Embryonic facial prominence (tissue), 1 donor: Measurements from ENCODE around the gene RPAP3.

Experiments used
- DNase-seq: peaks from one replicate; pipeline ENCODE4 v3.0.0-alpha.2; 2016; ENCODE audit errors: extremely low spot score

Gene RPAP3, protein sequence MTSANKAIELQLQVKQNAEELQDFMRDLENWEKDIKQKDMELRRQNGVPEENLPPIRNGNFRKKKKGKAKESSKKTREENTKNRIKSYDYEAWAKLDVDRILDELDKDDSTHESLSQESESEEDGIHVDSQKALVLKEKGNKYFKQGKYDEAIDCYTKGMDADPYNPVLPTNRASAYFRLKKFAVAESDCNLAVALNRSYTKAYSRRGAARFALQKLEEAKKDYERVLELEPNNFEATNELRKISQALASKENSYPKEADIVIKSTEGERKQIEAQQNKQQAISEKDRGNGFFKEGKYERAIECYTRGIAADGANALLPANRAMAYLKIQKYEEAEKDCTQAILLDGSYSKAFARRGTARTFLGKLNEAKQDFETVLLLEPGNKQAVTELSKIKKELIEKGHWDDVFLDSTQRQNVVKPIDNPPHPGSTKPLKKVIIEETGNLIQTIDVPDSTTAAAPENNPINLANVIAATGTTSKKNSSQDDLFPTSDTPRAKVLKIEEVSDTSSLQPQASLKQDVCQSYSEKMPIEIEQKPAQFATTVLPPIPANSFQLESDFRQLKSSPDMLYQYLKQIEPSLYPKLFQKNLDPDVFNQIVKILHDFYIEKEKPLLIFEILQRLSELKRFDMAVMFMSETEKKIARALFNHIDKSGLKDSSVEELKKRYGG

DNA sequence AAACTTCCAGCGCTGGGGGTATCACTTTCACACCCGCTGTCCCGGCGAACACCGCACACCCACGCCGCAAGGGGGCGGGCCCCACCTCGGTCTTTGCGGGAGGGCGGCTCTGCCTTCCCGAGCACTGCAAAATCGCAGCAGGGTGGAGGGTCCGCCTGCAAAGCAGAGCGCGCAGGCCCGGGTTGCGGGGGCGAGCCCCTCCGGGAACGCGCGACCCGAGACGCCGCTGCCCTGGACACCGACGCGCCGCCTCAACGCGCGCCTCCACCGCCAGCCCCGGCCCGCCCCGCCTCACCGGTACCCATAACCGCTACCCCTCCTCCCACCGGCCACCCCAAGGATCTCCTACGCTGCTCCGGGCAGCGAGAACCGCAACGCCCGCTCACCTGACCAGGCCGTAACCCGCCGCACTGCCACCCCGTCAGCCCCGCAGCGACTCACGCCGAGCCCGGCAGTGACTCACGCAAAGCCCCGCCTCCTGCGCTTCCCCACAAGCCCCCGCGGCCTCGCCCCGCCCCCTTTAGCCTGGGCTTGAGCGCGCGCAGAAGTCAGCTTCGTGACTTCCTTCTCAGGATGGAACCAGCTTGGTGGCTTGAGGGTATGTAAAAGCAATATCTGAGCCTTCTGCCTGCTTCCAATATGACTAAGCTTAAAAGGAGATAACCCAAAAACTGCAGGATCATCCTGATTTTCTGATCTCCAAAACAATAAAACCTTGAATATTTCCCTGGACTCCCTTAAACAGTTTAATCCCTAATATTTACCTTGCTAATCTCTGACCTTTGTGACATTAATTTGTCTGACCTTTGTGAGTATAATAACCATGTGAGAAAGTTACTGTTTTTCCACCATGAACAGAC is at the start of gene RPAP3:
Gene RPAP3, minus strand, starts transcription at position 465 of the 860 bp plus-strand sequence. CDS start 3,190 bp downstream, outside the sequence.
- DNase-seq = peak; percentile 83

DNA sequence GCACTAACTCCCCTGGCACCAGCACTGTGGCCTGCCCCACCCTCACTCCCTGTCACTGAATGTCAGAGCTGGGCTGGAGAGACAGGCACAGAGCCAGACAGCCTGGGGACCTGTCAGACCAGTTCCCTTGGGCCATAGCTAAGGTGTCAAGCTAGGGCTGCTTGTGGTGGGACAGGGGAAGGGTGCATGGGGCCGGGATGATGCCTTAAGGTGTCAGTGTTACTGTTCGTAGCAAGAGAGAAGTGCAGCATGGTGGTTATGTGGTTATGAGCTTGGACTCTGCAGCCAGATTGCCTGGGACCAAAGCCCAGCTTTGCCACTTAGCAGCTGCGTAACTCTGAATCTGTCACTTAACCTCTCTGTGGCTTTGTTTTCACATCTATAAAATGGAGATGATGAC is 49.1 kb upstream of the RPAP3 start:
- DNase-seq = no peak

DNA sequence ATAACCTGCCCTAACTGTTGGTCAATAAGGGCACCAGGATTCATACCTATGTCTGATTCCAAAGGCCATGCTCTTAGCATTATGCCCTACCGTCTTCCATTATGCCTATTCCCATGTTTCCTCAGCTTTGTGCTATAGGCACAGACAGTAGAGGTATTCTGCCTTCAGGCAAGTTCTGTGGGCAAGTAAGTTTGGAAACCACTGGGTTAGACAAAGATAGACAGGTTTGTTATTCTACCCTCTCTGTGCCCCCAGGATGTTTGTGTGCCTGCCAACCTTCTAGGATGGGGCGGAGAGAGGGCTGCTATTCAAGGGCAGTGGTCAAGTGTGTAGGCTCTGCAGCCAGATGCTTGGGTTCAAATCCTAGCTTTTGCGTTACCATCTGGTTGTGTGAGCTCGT is 48.3 kb upstream of the RPAP3 start:
- no peak for DNase-seq

DNA sequence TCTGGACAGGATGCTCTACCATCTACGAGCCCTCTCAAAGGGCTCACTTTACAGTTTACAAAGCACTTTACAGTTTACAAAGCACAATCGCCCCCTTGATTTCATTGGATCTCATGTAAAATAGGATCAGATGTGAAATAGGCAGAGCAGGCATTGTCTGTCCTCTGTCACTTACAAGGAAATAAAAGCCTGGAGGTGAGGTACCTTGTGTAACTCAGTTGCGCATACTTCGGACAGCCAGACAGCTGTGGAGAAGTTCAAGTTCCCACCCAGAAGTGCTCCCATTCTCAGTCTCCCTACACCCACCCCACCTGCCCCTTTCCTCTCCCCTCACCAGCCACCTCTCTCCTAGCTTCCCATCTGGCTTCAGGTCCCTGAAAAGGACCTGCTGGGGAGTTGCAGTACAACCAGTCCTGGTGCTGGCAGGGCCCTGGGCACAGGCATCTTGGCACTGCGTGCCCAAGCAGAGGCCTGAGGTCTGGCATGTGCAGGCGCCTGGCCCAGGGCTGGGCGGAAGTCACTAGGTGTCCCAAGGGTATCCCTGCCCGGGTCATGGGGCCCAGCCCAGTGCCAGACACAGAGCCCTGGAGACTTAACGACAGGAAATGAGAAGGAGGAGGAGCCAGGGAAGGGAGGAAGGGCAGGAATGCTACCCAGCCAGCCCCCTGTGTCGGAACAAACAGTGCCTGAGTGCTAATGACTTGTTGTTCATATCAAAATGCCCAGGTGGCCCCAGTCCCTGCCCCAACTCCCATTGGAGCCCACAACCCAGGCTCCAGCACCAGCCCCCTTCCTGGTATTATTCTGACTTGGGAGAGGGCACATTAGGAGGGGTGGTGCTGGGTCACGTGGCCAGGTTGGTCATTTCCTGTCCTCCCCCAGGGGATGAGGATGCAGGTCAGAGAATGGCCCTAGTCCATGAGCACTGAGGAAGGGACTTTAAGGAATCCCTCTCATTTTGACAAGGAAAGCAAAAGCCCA is 47.5 kb upstream of the RPAP3 start:
- DNase-seq = no peak

DNA sequence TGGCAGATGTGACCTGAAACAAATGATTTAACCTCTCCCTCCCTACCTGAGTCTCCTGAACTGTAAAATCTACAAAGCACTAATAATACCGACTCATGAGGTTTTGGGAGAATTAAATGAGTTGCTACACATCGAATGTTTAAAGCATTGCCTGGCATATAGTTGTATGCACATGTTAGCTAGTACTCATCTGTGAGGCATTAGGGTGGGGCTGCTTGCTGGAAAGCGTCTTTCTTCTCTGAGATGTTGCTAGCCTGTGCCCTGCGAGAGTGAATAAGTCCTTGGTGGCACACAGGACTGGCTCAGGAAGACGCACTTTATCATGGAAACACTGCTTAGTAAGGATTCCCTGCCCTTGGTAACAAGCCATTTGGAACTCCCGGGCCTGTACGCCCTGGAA is 46.7 kb upstream of the RPAP3 start:
- no peak for DNase-seq

DNA sequence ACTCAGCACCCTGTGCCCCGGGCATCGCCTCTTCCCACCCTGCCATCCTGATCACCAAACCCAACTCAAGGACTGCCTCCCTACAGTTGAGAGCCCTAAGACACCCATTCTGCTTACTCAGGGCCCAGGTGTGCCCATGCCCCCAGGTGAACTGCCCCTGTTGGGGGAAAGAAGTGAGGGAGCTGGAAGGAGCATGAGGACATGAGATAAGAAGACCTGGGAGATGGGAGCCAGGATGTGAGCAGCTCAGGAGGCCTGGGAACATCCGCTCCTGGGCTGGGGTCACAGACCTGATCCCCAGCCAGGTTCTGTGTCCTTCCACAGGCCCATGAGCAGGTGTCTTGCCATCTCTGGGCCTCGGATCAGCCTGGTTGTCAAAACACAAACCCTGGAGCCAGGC is 46.3 kb upstream of the RPAP3 start:
- no peak for DNase-seq

DNA sequence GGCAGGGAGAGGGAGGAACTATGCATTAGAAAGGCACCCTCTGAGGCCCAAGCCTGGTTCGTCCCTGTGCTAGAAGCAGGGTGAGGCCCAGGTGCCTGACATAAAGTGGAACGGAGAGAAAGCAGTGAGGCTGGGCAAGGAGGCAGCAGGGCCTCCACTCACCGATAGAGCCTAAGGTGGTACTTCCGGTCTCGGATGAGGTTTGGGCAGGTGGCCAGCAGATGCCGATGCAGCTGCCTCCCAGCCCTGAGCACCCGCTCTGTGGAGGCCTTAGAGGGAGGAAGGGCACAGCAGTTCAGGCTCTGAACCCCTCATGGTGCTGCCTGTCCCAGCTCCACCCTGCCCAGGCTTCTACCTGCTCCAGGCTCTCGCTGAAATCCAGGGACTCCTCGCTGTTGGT is 45.7 kb upstream of the RPAP3 start:
- no peak for DNase-seq

DNA sequence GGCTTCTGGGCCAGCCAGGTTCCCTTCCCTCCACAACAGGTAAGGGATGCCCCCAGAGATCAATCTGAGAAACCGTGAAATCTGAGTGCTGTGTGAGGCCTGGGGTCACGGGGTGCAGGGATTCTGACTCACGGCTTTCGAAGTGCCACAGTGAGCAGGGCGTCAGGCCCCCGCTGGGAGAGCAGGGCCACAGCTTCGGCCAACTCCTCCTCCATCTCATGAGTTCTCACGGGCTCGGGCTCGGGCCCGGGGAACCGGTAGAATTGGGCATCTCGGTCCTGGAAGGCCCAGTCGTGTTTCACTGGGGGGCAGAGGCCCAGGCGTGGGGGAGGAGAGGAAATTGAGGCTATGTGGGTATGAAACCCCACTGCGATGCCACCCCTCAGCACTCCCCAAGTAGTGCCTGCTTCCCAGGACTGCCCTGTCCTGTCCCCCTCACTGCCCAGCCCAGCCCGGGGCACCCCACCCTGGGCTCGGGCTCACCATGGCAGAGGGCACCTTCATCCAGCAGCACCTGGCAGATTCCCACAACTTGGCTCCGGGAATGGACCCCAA is 45.2 kb upstream of the RPAP3 start:
- no peak for DNase-seq

DNA sequence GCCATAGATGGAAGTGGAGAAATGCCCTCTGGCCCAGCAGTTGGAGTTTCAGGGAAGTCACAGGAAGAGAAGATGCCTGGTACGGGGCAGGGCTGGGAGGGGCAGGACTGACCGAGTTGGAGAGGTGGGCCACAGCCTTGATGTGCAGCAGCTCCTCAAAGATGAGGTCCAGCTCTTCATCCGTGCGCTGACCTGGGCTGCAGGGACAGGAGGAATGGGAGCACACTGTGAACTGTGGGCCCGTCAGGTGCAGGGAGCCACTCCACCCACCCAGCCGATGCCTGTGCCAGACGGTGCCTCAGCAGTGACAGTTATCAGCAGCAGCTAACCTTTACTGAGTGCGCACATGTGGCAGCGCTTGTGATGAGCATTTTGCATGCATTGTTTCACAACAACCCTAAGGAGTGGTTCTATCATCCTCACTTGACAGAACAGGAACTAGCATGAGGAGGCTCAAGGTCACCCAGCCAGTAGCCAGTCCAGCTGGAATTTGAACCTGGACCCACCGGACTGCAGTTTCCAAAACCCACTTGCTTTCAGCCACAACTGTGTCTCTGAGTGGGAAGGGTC is 44.5 kb upstream of the RPAP3 start:
- no peak for DNase-seq

DNA sequence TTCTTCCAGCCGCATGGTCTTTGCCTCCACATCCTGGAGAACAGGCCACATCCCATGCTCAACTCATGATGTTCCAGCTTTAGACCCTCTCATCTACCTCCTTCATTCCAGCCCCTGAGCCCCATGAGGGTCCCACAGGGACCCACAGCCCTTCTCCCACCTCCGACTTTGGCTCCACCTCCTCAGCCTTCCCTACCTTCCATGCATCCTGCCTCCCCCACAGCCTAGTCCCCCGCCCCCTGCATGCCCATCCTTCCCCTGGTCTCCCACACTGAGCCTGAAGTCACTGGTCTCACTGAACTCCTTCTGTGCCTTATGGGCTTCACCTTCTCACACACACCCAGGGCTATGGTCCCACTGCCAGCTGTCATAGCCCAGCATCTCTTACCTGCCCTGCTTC is 43.1 kb upstream of the RPAP3 start:
- no peak for DNase-seq

DNA sequence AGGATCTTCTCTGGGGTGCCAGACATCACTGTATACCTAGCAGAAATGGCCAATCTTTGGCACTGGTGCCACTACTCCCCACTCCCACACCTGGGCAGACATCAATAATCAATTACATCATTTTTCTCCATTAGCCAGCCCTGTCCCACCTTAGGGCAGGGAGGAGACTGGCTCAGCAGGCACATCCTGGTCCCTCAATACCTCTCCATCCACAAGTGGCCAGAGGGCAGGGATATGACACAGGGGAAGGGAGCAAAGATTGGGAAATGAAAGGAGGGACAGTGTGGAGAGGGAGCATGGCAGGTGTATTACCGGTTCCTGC is 42.6 kb upstream of the RPAP3 start:
- DNase-seq = no peak

DNA sequence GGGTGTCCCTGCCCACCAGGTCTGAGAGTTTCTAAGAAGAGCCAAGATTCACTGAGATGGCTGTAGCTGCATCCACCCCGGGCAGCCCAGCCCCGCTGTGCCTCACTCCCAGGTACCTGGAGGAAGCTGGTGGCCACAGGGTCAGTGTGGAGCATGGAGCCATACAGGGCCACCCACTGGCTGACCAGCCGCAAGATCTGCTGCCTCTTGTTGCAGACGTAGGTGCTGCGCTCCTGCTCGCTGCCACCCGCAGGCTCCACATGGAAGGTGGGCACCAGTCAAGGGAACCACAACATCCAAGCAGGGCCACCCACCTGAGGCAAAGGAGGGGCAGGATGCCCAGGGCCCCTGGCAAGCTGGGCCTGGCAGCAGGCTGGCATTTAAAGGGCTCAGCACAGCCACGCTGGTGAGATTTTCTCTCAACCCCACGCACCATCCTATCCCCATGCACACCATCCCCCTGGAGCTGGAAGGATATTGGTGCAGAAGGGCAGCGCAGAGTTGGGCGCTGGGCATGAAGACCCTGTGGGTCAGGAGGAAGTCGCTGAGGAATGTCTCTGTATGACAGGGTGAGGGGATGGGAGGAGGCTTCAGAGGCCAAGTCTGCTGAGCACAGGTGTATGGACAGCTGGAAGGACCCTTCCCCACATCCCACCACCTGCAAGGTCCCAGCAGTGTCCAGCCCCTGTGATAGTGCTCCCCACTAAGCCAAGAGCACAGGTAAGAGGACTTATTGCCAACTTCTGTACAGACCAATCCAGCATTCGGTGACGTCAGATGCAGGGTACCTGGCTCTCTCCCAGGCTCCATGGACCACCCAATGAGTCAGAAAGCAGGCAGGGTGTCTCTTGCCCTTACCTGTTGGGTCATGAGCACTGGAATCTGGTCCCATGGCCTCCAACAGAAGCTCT is 42.0 kb upstream of the RPAP3 start:
- no peak for DNase-seq

DNA sequence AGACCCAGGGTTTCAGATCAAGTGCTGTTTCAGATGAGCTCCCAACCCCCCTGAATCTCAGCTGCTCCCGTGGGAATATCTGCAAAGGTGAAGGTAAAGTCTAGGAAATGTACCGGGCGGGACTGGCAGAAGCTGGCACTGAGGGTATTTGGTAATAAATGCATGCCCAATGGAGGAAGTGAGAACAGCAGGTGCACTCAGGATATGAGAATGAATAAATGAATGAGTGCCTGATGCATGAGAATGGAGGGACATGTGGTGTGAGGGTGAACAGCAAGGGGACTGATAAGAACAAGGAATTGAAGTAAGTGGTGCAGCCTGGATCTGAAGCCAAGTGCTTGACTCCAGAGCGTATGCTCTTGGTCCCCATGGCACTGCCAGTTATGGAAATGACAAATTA is 41.3 kb upstream of the RPAP3 start:
- no peak for DNase-seq

DNA sequence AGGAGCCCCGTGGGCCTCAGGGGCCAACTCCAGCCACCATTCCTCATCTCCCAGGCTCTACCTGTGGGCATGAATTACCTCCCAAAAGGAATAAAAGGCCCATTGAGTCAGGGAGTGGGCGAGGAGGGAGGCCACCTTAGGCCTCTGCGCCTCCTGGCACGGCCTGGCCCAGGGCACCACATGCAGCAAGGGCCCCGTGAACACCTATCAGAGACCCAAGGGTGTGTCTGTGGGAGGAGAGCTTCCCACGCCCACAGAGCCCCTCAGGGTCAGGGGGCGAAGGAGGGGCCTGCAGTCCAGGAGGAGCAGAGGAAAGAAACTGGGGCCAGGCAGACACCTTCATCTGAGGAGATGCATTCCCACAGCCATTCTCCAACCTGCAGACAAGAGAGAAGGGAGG is 40.7 kb upstream of the RPAP3 start:
- DNase-seq = no peak

DNA sequence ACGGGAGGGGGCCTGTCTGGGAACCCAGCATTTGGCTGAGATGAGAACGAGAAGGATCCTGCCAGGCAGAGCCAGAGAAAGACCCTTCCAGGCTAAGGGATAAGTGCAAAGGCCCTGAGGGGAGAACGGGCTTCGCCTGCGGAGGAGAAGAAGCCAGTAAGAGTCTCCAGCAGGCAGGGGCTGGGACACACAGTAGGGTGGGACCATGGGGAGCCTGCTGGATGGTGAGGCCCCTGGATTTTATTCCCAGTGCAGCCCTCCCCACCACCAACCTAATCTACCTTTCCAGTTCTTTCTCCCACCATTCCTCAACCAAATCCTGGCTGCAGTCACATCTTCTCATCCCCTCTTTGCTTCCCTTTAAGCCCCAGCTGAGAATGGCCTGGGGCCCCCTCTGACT is 40.2 kb upstream of the RPAP3 start:
- DNase-seq = no peak

DNA sequence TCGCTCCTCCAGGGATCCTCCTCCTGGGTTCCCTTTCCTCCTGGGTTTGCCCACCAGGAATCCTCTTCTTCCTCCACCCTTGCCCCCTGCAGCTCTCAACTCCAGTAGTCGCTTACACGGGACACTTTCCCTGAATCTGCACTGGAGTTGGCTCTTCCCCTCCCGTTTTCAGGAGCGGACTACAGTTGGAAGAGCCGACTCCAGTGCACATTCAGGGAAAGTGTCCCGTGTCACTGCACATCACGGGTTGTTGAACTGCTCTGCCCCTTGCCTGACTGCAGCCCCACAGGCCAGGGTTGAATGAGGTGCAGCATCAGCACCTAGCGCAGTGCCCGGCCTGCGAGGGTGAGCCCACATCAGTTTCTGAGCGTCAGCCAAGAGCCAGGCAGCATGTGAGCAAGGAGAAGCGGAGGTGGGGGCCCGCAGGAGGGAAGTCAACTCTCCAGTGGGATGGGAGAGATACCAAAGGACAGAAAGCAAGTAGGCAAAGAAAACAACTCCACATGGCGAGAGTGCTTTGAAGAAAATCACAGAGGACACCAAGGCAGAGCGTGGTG is 39.7 kb upstream of the RPAP3 start:
- DNase-seq = no peak

DNA sequence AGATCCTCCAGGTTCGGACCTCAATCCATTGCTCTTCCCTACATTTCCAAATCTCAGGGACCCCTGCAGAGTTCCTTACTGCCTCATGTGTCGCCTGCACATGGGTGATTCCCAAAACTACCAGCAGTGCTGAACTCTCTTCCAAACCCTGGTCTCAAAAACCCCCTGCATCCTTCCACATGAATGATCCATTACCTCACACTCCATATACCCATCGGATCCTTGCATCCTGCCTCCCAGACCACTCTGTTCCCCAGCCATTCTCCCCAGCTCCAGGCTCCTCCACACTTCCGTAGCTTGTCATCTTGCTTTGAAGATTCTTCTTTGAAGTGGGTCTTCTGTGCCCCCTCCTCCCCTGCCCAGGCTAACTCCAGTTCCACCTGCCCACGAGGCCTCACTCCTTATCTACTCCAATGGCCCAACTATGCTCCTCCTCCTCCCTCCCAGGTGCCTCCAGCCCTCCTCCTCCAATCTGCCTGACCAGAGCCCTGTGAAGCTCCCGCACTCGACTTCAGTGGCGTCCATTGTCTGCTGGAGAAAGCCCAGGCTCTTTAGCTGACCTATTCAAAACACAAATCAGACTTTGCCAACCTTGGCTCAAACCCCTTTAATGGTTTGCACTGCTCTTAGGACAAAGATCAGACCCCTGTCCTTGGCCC is 39.1 kb upstream of the RPAP3 start:
- no peak for DNase-seq

DNA sequence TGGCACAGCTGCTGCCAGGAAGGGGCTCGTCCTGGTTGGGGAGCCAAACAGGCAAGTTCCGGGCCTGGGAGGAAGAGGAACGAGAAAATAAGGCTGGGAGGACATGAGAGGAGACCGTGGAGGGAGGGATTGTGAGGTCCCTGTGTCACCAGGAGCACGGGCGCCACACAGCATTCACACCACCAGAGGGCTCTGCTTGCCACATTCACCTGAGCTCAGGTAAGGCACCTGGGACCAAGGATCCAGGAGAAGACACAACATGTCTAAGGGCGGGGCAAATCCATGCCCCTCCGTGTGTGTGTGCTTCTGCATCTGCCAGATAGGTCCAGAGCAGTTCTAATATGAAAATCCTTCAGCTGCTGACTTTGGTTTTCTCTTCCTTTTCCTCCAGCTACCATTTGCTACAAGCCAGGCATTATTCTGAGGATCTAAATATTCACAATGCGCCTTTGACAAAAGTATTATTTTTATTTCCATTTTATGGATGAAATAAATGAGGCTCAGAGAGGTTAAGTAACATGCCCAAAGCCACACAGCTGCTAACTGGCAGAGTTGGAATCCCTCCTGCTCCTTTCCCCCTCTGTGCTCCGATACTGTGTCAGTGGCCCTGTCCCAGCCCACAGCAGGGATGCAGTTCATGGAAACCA is 38.3 kb upstream of the RPAP3 start:
- no peak for DNase-seq
